ENCODE measurements around the gene OGT.
"Not testable (repeated sequence)": the region's sequence is repeated elsewhere in the genome, so short reads cannot be mapped to it uniquely, and the experiment has no call there.

Gene OGT

DNA sequence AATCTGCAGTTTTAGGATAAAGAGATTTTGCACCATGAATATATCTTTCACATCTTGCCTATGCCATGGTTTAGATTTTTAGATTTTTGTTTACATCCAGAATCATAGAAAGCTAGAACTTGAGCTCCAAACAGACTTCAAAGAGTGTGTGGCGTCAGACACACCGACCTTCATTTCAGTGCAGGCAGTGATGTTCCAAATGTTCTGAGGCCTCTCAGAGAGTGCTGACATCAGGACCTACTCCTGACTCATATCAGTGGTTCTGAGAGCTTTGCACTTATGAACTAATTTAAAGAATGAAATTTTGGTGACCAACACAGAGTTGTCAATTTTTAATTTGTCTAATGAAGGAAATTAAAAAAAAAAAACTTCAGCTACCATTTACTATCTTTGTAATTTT is 67.1 kb downstream of the OGT start:
- no peak for DNase-seq

DNA sequence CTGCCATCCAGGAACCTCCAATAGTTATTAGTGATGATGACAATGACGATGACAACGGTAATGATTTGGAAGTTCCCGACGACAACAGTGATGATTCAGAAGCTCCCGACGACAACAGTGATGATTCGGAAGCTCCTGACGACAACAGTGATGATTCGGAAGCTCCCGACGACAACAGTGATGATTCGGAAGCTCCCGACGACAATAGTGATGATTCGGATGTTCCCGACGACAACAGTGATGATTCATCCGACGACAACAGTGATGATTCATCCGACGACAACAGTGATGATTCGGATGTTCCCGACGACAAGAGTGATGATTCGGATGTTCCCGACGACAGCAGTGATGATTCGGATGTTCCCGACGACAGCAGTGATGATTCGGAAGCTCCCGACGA is 70.7 kb downstream of the OGT start:
- no peak for DNase-seq

DNA sequence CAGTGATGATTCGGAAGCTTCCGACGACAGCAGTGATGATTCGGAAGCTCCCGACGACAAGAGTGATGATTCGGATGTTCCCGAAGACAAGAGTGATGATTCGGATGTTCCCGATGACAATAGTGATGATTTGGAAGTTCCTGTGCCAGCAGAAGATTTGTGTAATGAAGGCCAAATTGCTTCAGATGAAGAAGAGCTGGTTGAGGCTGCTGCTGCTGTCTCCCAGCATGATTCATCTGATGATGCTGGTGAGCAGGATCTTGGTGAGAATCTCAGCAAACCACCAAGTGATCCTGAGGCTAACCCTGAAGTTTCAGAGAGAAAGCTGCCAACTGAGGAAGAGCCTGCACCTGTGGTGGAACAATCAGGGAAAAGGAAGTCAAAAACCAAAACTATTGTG is 71.2 kb downstream of the OGT start:
- DNase-seq: no peak

DNA sequence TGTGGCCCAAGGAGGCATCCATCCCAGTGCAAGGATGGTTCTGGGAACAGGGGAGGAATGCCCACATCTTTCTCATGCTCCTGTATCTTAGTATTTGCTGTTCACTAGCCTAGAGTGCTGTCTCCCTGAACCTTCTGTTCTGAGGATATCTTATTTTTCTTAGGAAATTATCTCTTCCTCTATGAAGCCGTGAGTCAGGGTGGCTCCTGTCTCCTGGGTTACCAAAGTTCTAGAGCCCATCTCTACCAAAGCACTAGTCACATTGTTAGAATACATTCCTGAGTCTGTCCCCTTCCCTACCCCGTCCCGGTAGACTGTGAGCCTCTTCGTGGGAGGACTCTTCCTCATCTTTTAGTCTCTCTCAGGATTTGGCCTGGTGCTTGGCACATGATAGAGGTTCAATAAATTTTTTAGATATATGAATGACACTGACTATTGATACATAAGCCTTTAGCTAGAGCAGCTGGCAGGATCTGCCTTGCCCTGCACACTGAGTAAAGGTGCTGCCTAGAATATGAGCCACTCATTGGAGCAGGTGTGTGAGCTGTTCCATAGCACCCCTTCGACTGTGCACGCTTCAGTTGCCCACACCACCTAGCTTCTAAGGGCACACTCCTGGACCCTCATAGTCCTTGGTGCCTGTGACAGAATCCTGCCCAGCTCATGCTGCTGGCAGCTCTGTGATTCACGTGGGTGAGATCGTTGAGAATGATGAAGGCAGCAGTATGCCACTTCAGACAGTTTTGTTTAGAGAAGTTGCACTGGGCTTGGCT is 72.1 kb downstream of the OGT start:
- no peak for DNase-seq

DNA sequence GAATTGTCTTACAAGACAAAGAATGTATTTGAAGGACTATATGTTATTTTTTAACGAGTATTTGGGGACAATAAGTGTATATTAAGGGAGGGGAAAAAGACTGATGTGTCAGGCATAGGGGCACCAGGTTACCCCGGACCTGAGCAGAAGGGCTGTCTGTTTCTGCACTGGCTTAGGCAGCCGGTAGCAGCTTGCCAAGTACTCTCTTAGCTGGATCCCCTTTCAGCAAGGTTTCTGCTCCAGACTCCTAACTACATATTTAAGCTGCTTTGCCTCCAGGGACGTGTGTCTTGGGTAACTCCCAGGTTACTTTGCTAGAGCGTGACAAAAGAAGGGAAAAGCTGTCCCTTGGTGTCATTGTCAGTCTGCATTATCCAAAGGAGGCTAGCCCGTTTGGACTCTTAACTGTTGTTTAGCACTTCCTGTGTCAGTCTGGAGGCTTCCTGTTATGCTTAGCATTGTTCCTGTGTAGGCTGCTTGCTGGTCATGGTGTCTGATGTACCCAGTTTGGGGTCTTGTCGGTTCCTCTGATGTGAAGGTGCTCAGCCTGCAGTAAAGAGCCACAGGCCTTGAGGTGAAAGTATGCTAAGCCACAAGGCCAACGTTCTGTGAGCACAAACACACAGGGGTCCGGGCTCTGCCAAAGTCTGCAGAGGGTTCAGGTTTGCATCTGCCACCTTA is 73.8 kb downstream of the OGT start:
- DNase-seq: no peak

DNA sequence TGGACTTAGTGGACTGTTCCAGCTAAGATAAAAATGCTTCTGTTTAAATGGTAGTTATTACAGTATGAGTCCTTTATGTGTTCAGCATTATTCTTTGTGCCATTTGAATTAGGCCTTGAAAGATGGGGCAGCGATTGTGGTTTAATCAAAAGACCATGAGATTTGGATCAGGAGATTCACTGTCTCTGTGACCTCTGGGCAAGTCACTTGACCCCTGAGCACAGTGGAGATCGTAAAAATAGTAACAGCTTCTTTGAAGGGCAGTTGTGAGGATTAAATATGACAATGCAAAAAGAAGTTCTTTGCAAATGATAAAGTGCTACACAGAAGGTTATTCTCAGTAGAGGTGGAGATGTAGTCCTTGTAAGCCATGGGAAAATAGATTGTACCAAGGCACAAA is 74.6 kb downstream of the OGT start:
- DNase-seq: no peak

DNA sequence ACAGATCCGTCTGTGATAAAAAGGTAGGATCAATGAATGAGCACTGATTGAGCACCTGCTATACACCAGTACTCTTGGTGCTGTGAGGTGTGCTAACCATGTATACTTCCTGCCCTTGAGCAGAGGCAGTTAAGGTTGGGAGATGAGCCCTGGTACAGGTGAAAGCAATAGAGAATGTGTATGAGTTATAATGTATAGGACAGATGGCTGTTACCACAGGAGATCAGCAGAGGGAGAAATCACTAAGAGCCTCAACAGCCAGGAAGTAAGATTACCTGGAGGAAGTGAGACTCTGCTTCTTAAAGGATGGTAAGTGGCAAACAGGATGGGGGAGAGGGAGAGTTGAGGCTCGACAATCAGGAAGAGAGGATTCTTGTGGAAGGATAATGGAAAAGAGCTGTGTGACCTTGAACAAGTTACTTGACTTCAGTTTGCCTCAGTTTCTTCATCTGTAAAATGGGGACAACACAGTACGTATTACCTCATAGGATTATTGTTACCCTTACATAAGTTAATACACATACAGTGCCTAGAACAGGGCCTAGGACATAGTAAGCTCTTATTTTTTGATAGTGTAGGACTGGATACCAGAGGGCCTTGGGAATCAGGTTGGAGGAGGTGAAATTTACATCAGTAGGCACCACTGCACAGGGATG is 76.3 kb downstream of the OGT start:
- DNase-seq: no peak

DNA sequence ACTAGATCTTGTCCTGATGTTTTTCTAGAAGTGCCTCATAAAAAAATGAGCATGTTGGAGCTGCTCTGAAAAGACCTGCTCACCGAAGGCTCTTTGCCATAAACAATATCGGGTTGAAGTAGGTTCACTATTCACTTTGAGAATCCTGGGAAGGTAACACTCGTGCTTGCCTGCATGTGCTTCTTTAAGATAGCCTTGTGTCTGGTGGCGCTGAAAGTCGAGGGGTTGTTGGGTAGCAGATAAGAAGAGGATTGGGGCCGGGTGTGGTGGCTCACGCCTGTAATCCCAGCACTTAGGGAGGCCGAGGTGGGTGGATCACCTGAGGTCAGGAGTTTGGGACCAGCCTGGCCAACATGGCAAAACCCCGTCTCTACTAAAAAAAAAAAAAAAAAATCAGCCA is 78.8 kb downstream of the OGT start:
- DNase-seq: not testable (repeated sequence)

DNA sequence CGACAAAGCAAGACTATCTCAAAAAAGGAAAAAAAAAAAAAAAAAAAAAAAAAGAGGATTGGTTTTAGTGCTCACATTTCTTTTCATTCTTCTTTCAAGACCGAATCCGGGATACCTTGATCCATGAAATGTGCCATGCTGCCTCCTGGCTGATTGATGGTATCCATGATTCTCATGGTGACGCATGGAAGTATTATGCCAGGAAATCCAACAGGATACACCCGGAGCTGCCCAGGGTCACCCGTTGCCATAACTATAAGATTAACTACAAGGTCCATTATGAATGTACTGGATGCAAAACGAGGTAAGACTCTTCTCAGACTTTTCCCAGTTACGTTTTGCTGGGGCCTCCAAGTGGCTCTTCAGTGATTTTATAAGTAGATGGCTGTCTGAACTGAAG is 79.4 kb downstream of the OGT start:
- no peak for DNase-seq

DNA sequence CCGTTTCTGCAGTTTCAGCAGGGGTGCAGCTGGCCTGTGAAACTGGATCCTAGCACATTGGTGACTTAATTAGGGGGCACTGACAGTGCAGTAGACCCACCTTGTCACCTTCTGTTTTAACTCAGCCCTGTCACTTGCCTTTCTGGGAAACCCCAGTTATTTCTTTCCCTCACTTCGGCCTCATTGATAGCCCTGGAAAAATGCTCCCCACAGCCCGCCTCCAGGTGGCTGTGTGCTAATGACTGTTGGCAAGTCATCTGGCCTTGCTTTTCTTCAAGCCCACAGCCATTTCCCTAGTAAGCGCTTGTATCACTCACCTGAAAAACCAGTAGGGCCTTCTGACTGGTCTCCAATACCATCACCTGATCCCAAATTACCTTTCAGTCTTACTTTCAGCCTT is 82.2 kb downstream of the OGT start:
- no peak for DNase-seq

DNA sequence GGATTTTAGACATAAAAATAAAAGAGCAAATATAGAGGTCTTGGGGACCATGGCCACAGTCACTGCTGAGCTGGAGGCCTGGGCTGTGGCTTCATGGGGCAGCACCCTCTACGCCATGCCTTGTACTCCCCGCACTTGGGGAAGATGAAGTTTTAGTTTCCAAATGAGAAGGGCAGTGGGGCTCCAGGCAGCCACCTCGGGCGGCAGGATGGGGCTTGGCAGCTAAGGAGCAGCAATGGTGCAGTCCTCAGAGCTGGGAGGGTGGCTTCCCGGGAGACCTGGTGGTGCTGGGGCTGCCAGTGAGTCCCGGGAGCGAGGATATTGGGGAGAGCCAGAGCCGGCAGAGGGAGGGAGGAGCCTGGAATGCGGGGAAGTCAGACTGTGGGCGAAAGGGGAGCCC is 83.0 kb downstream of the OGT start:
- no peak for DNase-seq

DNA sequence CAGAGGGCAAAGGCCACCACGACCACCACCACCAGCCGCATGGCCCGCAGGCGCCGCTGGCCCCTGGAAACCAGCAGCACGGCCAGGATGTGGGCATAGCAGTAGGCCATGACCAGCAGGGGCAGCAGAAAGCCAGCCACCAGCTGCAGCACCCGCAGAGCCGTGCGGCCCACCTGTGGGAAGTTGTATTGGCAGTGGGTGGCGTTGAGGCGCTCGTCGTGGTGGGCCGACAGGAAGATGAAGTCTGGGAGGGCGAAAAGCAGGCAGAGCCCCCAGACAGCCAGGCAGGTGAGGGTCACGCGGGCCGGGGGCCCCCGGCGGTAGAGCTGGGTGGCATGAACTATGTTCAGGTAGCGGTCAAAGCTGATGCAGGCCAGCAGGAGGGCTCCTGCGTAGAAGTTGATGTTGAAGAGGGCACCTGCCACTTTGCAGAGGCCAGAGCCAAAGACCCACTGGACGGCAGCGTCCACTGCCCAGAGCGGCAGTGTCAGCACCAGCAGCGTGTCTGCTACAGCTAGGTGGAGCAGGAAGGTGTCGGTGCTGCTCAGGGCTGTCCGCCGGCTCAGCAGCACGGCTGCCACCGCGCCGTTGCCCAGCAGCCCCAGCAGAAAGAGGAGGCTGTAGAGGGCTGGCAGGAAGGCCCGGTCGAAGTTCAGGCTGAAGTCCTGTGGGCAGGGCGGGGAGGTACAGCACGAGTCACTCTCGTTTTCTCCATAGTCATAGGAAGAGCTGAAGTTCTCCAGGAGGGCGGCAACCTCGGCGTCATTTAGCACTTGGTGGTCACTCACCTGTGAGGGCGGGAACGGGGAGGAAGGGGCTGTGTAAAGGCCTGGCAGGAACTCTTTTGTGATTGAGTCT is 84.0 kb downstream of the OGT start:
- DNase-seq: no peak

DNA sequence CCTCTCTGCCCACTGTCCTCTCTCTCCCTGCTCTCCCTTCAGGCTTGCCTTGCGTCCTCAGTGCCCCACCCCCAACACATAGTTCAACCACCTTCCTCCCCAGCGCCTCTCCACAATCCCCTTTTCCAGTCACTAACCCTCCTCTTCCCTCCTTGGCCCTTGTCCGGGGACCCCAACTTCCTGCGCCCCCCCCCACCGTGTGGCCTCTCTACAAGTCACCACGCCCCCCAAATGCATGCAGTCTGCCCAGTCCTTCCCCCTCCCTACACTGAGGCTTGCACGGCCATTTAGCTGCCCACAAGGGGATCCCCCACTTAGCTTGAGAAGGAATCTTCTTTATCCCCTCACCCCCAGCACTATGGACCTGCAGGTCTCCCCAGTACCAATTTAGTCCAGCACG is 84.8 kb downstream of the OGT start:
- no peak for DNase-seq

DNA sequence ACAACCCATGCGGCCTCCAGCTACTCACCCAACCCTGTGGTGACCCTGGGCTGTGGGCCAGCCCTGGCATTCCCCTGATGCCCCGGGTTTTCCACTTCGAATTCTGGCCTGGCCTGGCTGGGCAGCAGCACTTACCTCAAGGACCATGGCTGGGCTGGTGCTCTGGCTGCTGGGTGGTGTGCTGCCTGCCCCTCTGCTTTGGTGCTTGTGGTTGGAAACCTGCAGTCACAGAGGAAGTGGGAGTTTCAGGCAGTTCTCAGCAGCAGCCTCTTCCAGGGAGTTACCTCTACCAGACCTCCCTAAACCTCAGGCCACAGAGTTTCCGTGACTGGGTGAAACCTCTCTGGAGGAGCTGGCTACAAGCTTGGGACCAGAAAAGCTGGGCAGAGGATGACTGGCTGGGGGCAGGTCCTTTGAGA is 85.4 kb downstream of the OGT start, which contains the start of gene CXCR3:
TSS of gene CXCR3 (minus strand) at position 209 of the 419 bp plus-strand sequence. CDS start at position 147, 62 bp downstream.
- DNase-seq: no peak

DNA sequence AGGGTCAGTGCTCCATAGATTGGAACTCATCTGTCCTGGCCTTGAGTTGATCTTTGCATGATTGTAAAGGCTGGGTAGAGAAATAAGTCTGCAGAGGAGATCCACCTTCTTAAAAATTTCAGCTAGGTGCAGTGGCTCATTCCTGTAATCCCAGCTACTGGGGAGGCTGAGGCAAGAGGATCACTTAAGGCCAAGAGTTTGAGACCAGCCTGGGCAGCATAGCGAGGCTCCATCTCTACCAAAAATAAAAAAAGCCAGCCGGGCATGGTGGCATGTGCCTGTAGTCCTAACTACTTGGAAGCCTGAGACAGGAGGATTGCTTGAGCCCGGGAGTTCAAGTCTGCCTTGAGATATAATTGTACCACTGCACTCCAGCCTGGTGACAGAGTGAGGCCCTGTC is 85.9 kb downstream of the OGT start:
- DNase-seq: no peak

DNA sequence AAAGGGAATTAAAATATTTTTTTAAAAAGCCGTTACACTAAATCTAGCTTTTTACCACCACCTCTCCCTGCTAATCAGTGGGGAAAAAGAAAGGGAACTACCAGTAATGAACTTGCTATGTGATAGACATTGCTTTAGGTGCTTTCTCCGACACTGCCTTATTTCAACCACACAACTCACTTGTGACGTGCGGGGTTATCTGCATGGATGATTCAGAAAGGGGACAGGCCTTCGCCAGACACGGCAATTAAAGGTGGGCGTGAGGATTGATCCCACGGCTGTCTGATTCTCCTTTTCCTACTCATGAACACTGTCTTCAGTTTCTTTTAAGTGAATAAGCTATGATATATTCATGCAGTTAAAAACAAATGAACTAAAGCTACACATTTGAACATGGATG is 86.3 kb downstream of the OGT start:
- DNase-seq: no peak

DNA sequence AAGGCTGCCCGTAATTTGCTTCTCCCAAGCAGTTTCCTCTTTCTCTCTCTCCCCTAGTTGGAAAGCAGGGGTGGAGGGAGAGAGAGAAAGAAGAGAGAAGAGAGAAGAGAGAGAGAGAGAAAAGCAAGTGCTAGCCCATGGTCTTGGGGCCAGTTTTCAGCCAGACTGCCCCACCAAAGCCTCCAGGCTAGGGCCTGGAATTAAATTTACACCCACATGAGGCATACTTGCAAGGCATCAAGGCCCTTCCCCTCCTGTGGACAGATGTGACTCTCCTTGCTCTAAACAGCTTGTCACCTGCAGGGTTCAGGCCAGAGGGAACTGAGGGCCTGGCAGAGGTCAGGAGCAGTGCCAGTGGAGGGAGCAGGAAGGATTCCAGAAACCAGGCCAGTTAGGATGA is 87.1 kb downstream of the OGT start:
- DNase-seq: no peak

DNA sequence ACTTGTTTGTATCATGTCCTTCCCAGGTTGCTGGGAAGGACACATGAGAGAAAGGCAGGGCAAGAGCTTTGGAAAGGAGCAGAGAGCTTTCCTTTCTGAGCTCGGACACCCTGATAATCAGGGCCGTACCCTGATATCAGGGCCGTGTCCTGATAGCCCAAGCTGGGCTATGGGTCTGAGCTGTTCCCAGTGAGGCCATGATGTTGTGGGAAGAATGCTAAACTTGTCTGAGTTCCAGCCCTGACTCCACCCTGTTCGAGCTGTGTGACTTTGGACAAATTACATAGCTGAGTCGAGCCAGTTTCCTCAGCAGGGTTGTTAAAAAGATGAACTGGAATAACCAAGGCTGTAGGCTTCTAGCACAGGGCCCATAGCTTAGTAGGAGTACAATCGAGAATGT is 88.7 kb downstream of the OGT start:
- no peak for DNase-seq

DNA sequence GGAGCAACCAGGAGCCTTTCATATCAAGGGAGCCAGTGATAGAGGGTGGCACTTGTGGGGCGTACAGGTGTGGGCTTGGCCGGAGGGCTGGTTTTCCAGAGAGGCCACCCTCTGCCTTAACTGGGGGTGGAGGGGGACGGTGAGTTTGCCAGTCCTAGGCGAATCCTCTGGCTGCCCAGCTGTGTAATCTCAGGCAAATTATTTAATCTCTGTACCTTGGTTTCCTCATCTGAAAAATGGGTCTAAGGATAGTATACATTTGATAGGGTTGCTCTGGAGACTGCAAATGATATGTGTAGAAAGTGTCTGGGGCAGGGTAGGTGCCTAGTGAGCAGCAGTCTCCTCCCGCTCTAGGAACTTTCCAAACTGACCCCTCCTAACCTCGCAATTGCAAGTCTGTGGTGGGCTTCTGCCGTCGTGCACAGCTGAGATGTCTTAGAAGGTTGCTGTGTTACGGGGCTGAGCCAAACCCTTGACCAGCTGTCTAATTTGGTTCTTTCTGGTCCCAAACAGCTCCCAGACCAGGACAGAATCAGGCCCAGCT is 89.2 kb downstream of the OGT start:
- DNase-seq: no peak

DNA sequence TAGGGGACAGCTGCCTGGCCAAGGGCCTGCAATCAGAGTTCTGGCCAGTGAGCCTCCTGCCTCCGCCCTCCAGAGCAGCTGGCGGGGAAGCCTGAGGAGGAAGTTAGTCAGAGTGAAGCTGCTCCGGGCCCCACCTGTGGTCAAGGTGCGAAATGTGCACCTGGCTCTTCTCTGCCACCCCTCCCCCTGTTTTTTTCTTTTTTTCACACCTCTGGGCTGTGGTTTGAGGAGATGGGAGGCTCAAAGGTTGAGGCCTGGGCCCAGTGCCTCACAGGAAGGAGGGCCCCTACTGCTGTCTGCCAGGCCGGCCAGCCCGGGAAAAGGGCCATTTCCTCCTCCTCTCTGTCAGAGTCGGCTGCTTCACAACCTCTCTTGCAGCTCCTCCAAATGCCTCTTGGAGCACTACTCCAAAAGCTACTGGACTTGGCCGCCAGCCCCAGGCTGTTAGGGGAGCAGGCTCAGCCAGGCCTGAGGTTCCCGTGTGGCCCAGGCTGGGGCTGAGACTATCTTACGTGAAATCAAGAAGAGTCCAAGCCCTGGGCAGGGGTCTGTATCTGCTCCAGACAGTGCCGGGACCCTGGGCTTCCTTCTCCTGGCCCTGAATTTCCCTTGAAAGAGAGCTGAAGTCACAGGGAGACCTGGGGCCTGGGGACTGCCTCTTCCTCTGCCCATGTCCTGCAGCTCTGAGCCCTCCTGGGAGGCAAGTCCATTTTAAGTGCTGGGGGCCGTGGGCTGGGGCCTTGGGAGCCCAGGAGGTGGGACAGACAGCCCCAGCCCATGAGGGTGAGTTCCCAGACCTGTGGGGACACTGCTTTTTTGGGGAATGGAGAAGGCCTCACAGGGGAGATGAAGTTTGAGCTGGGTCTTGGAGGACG is 89.9 kb downstream of the OGT start:
- no peak for DNase-seq

DNA sequence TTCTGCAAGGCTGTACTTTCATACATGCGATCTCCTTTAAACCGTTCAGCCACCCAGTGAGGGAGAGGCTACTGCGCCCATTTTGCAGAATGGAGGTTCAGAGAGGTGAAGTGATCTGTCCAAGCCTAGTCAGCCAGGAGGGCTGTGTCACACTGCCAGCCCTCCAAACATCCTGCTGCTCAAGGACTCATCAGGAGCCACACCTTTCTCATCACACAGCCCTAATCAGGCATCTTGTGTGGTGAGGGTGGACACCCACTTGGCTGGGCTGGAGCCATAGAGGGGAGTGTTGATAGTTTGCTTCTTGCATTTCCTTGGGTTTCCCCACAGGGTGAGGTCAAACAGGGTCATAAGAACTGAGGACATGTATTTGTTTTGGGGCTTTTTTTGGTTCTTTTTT is 90.8 kb downstream of the OGT start:
- DNase-seq: no peak

DNA sequence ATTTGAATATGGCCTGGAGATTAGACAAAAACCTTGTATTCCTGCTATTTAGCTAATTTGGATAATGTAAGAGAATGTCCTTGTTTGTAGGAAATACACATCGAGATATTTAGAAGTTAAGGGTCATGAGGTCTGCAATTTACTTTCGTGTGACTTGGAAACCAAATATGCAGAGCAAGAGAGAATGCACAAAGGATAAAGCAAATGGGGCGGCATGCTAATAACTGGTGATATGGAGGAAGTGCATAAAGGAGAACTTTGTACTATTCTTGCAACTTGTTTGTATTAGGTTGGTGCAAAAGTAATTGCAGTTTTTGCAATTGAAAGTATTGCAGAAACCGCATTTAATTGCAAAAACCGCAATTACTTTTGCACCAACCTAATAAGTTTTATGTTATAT is 92.6 kb downstream of the OGT start:
- DNase-seq: no peak
